K562 (cell line): Measurements from ENCODE around the gene EFCAB9. TPM values are rescaled to one million over a fixed set of nuclear protein-coding genes. Genes with fewer than 3 reads are reported as not detected.
A peak's percentile ranks its signal among the peaks of the same experiment; 100 is the strongest.

Experiments used
- ATF7 ChIP-seq: fragments of 450-650 bp; IDR thresholded peaks from 2 replicates; pipeline ENCODE4 v1.7.1; 2014; ENCODE audit warnings: mild to moderate bottlenecking, moderate library complexity
- FOXK2 ChIP-seq, 2 experiments: fragments of 450-650 bp; IDR thresholded peaks in 1 of 2; conservative IDR thresholded peaks in 1 of 2; 2 replicates each; pipeline ENCODE4 v1.6.1; 2016; ENCODE audit warnings: low read depth in 2 of 2, mild to moderate bottlenecking in 1 of 2
- HDAC6 ChIP-seq: IDR thresholded peaks from 2 replicates; pipeline ENCODE4 v1.6.1; 2012; ENCODE audit warnings: low read depth, mild to moderate bottlenecking, control low read depth, inconsistent platforms, low read length, moderate library complexity
- MYC ChIP-seq, 2 experiments: fragments of 250-450 bp in 1 of 2; sonication (Bioruptor Pico) in 1 of 2; IDR thresholded peaks; 2 replicates each; pipeline versions ENCODE4 v1.5.1 to v1.6.1; 2012 to 2021; ENCODE audit warnings: low read depth in 2 of 2, borderline replicate concordance in 1 of 2, improper control_type of control experiment in 1 of 2, low read length in 1 of 2, mild to moderate bottlenecking in 1 of 2, moderate library complexity in 1 of 2
- NFIC ChIP-seq: fragments of 450-650 bp; IDR thresholded peaks from 2 replicates; pipeline ENCODE4 v1.6.1; 2017; ENCODE audit warnings: mild to moderate bottlenecking, inconsistent platforms
- PKNOX1 ChIP-seq: fragments of 450-650 bp; IDR thresholded peaks from 2 replicates; pipeline ENCODE4 v1.6.1; 2016
- STAG1 ChIP-seq: sonication (generic); formaldehyde crosslinking; IDR thresholded peaks from 2 replicates; pipeline ENCODE4 v1.5.0; 2020; ENCODE audit warnings: missing genetic modification reagents, borderline replicate concordance
- TBL1XR1 ChIP-seq, 2 experiments: IDR thresholded peaks; 2 replicates each; pipeline ENCODE4 v1.6.1; 2012; ENCODE audit warnings: improper control_type of control experiment in 2 of 2, low read length in 2 of 2, mild to moderate bottlenecking in 1 of 2
- XRCC3 ChIP-seq: fragments of 450-650 bp; IDR thresholded peaks from 2 replicates; pipeline ENCODE4 v1.6.1; 2017; ENCODE audit warnings: mild to moderate bottlenecking, moderate library complexity
- ZC3H11A ChIP-seq: IDR thresholded peaks from 2 replicates; pipeline ENCODE4 v1.6.1; 2012; ENCODE audit warnings: low read depth, low read length, improper control_type of control experiment
- ZEB2 ChIP-seq: fragments of 450-650 bp; IDR thresholded peaks from 2 replicates; pipeline ENCODE4 v1.6.1; 2016
- ZKSCAN1 ChIP-seq: fragments of 150-350 bp; IDR thresholded peaks from 2 replicates; pipeline ENCODE4 v1.6.1; 2016; ENCODE audit warnings: low read depth, low read length
- ZNF561 ChIP-seq: fragments of 450-650 bp; formaldehyde crosslinking; conservative IDR thresholded peaks from 2 replicates; pipeline ENCODE4 v1.4.0; 2020; ENCODE audit warnings: mild to moderate bottlenecking, moderate library complexity
- ZNF584 ChIP-seq: fragments of 200-800 bp; sonication (Bioruptor generic); IDR thresholded peaks from 2 replicates; pipeline ENCODE4 v1.6.1; 2016; ENCODE audit warnings: low read depth, mild to moderate bottlenecking, missing genetic modification characterization, missing compliant biosample characterization
- ZNF668 ChIP-seq: fragments of 250-450 bp; sonication (Bioruptor Pico); IDR thresholded peaks from 2 replicates; pipeline ENCODE4 v1.8.0; 2022; ENCODE audit warnings: mild to moderate bottlenecking, inconsistent platforms
- polyA plus RNA-seq, 8 experiments: library from polyadenylated mRNA; depleted of rRNA in 4 of 8; stranded (reverse) in 5 of 8; unstranded in 3 of 8; fragments of >200 nt; fragmentation: Nextera tagmentation in 2 of 8; fragmentation: Illumina TruSeq in 1 of 8; extraction: Ambion mirVana in 2 of 8; extraction: Trizol in 1 of 8; gene quantifications; 2 replicates each; pipeline versions ENCODE4 v1.2.1 to v1.2.3, GENCODE V29; 2011 to 2014; ENCODE audit warnings: inconsistent platforms in 1 of 8, missing spikeins in 1 of 8
- total RNA-seq, 7 experiments: library from RNA; depleted of rRNA in 6 of 7; stranded (reverse); fragments of >200 nt in 6 of 7; fragmentation: Illumina TruSeq in 2 of 7; extraction: Trizol in 2 of 7; gene quantifications; 2 replicates each; pipeline versions ENCODE4 v1.2.1 to v1.2.3, GENCODE V29; 2011 to 2021; ENCODE audit warnings: low replicate concordance in 1 of 7
- TF ChIP-seq, protein P1 (sequence below): sonication (generic); formaldehyde crosslinking; IDR thresholded peaks from 2 replicates; pipeline ENCODE4 v1.8.0; 2022; ENCODE audit warnings: missing genetic modification reagents, mild to moderate bottlenecking, moderate library complexity, borderline replicate concordance
- TF ChIP-seq, protein P2 (sequence below): fragments of 250-450 bp; sonication (Bioruptor Pico); IDR thresholded peaks from 2 replicates; pipeline ENCODE4 v1.6.1; 2021; ENCODE audit warnings: mild to moderate bottlenecking
- TF ChIP-seq, protein P3 (sequence below): fragments of 450-650 bp; formaldehyde crosslinking; conservative IDR thresholded peaks from 2 replicates; pipeline ENCODE4 v1.4.0; 2022; ENCODE audit warnings: mild to moderate bottlenecking, missing genetic modification characterization
- TF ChIP-seq, protein P4 (sequence below), 2 experiments: IDR thresholded peaks in 1 of 2; conservative IDR thresholded peaks in 1 of 2; 2 replicates each; pipeline ENCODE4 v1.6.1; 2016; ENCODE audit warnings: low read depth in 2 of 2, mild to moderate bottlenecking in 1 of 2, missing compliant biosample characterization in 1 of 2, missing genetic modification characterization in 1 of 2, moderate library complexity in 1 of 2
- TF ChIP-seq, protein P5 (sequence below): IDR thresholded peaks from 2 replicates; pipeline ENCODE4 v1.6.1; 2014; ENCODE audit warnings: antibody characterized with exemption

EFCAB9 gene
- total and polyA plus RNA-seq, 9 of the 15 experiments (the other 6 are each of a cell fraction or from before 2014, with no cell fraction given): not detected

DNA sequence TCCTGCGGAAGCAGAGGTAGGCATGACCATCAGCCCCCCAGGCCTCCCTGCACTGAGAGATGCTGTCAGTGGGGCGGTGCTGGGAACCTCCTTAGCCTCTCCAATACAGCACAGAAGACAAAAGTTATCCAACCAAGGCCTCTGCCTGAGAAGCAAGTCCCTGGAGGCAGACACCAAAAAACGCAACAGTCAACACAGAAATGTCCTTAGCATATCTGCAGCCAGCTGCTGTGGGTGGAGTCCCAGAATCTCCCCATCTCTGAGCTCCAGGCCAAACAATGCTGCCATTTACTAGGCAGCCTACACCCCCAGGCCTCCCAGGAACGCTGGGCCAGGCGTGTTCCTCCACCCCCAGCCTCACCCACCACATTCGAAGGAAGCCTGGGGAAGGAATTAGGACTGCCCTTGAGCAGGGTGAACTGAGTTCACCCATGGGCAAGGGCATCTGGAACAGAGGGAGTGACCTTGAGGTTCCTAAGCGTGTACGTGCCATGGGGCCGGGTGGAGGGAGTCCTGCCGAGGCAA lies 49.6 kb upstream of the EFCAB9 start (continued):
- TF ChIP-seq STAG1 (CRISPR knock-in tag) (no peak), FOXK2 (conservative IDR thresholded peaks at IDR 0.05 in 1 of 2, IDR thresholded peaks at IDR 0.05 in 1 of 2; ENCODE audit: low read depth in 2 of 2) (peak; percentile 74 to 78; a peak in 3 of 4 replicates), ZNF584 (CRISPR knock-in tag) (no peak), PKNOX1 (no peak; the same call in 1 of the 2 replicates), ATF7 (peak; percentile 33; the same call in 1 of the 2 replicates), HDAC6 (no peak), ZNF668 (CRISPR knock-in tag) (no peak), ZKSCAN1 (no peak), ZNF561 (no peak), ZEB2 (no peak), TBL1XR1 (IDR thresholded peaks at IDR 0.05; ENCODE audit: low read length in 2 of 2) (peak in 1 of 2 experiments; percentile 64; a peak in 1 of 4 replicates), MYC (IDR thresholded peaks at IDR 0.05; ENCODE audit: low read depth, low read length) (peak; percentile 49; the same call in 1 of the 2 replicates), MYC (CRISPR knock-in tag; IDR thresholded peaks at IDR 0.05; ENCODE audit: borderline replicate concordance, low read depth) (no peak), XRCC3 (no peak), NFIC (peak; percentile 44), ZC3H11A (no peak)
- TF ChIP-seq, protein P1, sequence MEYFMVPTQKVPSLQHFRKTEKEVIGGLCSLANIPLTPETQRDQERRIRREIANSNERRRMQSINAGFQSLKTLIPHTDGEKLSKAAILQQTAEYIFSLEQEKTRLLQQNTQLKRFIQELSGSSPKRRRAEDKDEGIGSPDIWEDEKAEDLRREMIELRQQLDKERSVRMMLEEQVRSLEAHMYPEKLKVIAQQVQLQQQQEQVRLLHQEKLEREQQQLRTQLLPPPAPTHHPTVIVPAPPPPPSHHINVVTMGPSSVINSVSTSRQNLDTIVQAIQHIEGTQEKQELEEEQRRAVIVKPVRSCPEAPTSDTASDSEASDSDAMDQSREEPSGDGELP (CRISPR knock-in tag): peak; percentile 95
- TF ChIP-seq, protein P2, sequence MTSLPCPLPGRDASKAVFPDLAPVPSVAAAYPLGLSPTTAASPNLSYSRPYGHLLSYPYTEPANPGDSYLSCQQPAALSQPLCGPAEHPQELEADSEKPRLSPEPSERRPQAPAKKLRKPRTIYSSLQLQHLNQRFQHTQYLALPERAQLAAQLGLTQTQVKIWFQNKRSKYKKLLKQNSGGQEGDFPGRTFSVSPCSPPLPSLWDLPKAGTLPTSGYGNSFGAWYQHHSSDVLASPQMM (CRISPR knock-in tag): no peak
- TF ChIP-seq, protein P3, sequence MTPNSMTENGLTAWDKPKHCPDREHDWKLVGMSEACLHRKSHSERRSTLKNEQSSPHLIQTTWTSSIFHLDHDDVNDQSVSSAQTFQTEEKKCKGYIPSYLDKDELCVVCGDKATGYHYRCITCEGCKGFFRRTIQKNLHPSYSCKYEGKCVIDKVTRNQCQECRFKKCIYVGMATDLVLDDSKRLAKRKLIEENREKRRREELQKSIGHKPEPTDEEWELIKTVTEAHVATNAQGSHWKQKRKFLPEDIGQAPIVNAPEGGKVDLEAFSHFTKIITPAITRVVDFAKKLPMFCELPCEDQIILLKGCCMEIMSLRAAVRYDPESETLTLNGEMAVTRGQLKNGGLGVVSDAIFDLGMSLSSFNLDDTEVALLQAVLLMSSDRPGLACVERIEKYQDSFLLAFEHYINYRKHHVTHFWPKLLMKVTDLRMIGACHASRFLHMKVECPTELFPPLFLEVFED (CRISPR knock-in tag): no peak
- TF ChIP-seq, protein P4, sequence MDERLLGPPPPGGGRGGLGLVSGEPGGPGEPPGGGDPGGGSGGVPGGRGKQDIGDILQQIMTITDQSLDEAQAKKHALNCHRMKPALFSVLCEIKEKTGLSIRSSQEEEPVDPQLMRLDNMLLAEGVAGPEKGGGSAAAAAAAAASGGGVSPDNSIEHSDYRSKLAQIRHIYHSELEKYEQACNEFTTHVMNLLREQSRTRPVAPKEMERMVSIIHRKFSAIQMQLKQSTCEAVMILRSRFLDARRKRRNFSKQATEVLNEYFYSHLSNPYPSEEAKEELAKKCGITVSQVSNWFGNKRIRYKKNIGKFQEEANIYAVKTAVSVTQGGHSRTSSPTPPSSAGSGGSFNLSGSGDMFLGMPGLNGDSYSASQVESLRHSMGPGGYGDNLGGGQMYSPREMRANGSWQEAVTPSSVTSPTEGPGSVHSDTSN (CRISPR knock-in tag; IDR thresholded peaks at IDR 0.05; ENCODE audit: low read depth): no peak
- TF ChIP-seq, protein P4 (tag; conservative IDR thresholded peaks at IDR 0.05; ENCODE audit: low read depth): no peak
- TF ChIP-seq, protein P5, sequence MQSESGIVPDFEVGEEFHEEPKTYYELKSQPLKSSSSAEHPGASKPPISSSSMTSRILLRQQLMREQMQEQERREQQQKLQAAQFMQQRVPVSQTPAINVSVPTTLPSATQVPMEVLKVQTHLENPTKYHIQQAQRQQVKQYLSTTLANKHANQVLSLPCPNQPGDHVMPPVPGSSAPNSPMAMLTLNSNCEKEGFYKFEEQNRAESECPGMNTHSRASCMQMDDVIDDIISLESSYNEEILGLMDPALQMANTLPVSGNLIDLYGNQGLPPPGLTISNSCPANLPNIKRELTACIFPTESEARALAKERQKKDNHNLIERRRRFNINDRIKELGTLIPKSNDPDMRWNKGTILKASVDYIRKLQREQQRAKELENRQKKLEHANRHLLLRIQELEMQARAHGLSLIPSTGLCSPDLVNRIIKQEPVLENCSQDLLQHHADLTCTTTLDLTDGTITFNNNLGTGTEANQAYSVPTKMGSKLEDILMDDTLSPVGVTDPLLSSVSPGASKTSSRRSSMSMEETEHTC: no peak
